Memory B cell (primary cell): ENCODE measurements around the gene JPH2.

Source experiments
- ATAC-seq: fragments of 150-1000 bp; cut with Tn5 transposase; 2 replicates; pipeline ENCODE4 v1.10.0; 2021; ENCODE audit warnings: low read depth, mild to moderate bottlenecking, moderate library complexity
- DNase-seq, 2 donors: peaks; one replicate each; pipeline ENCODE4 v3.0.0; 2022; ENCODE audit warnings: low spot score in 2 of 2
- H3K27ac Mint-ChIP-seq: one replicate; pipeline ENCODE4 v1.8.0; 2022; ENCODE audit warnings: mild to moderate bottlenecking, moderate library complexity, mixed read lengths
- H3K27me3 Mint-ChIP-seq: one replicate; pipeline ENCODE4 v1.8.0; 2022; ENCODE audit warnings: mixed read lengths
- H3K36me3 Mint-ChIP-seq: one replicate; pipeline ENCODE4 v1.8.0; 2022; ENCODE audit warnings: mild to moderate bottlenecking, mixed read lengths
- H3K4me1 Mint-ChIP-seq: one replicate; pipeline ENCODE4 v1.8.0; 2022; ENCODE audit warnings: mixed read lengths
- H3K4me3 Mint-ChIP-seq: one replicate; pipeline ENCODE4 v1.8.0; 2022; ENCODE audit warnings: mild to moderate bottlenecking, moderate library complexity, mixed read lengths
- H3K9me3 Mint-ChIP-seq: one replicate; pipeline ENCODE4 v1.8.0; 2022; ENCODE audit warnings: mixed read lengths

JPH2 gene

DNA sequence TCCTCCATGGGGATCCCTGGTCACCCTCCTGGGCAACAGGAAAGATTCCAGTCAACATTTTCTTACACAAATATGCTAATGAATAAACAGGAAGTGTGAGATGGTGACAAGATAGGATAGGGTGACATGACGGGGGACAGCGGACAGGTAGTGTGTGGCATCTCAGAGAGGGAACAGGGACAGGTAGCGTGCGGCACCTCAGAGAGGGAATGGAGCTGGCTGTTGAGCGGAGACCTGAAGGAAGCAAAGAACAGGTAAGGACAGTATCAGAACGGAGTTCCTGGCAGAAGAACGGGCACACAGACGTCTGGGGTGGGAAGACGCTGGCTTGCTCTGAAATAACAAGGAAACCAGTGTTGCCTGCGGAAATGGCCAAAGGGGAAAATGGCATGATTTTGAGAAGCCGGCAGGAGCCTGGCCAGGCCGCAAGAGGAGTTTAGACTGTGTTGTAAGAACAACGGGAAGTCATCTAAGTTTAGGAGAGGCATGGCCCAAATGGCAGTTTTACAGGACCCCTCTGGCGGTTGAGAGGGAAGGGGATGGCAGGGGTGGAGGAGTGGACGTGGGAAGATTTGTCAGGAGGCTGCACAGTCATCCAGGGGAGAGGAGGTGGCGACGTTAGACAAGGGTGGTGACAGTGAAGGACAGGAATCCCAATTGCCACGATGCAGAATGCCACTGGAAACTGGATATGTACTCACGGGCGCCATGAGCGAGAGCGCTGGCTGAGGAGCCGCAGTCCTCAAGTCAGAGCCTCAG lies 111.6 kb downstream of the JPH2 start:
- H3K4me1 Mint-ChIP-seq: no peaks in the 10 kb centered on the region
- no peaks in the 10 kb centered on the region for H3K9me3 Mint-ChIP-seq
- DNase-seq: no peak

GRCh38 chr20:44074252-44075151 lies 112.5 kb downstream of the JPH2 start:
- Mint-ChIP-seq H3K27me3 (peaks cover 5% of the 10 kb centered on the region), H3K27ac (no peak overlapping the region), H3K4me3 (no peak overlapping the region), H3K36me3 (no peaks in the 10 kb centered on the region), H3K4me1 (peaks cover 3% of the 10 kb centered on the region), H3K9me3 (no peaks in the 10 kb centered on the region)
- DNase-seq (no peak), ATAC-seq (no peak)

More for the DNA sequence above, 111.6 kb downstream of the JPH2 start:
- peaks cover 2% of the 10 kb centered on the region for H3K27me3 Mint-ChIP-seq
- H3K4me3 Mint-ChIP-seq: no peak overlapping the region
- no peaks in the 10 kb centered on the region for H3K36me3 Mint-ChIP-seq
- no peak overlapping the region for H3K27ac Mint-ChIP-seq
- ATAC-seq: no peak

DNA sequence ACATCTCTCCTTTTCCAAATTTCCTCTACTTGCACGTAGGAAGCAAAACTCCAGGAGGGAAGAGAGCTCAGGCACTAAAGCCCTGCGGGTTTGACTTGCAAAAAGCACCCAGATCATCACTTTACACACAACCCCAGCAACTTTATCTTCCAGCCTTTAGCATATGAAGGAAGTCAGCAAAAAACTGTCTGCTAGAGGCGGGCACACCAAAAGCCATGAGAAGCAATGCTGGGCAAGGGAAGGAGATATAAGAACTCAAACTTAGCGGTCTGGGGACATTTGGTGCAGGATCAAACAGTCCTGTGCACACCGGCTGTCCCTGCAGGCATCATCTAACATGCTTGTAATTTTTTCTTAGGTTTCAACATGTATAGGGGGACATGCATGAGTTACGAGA lies 113.3 kb downstream of the JPH2 start:
- DNase-seq: no peak
- H3K27ac Mint-ChIP-seq: no peak overlapping the region

DNA sequence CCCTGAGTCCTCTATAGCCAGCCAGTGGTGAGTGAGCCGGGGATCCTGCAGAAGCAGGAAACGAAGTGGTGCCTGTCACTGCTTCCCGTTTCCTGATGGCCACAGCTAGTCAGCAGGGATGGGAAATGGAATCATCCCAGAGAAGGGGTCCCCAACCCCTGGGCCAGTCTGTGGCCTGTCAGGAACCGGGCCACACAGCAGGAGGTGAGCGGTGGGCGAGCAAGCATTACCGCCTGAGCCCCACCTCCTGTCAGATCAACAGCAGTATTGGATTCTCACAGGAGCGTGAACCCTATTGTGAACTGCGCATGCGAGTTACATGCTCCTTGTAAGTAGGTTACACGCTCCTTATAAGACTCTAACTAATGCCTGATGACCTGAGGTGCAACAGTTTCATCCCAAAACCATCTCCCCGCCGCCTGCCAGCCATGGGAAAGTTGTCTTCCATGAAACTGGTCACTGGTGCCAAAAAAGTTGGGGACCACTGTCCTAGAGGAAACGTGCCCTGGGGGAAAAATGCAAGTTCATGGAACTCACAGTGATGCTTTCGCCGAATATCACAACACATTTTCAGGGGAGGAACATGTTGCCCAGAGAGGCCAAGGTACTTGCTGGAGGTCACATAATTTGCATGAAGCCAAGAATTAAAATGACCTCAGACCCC lies 113.8 kb downstream of the JPH2 start:
- no peaks in the 10 kb centered on the region for H3K9me3 Mint-ChIP-seq
- H3K4me1 Mint-ChIP-seq: peaks cover 6% of the 10 kb centered on the region
- no peak for DNase-seq
- H3K27me3 Mint-ChIP-seq: peaks cover 5% of the 10 kb centered on the region
- no peak for ATAC-seq
- no peaks in the 10 kb centered on the region for H3K36me3 Mint-ChIP-seq
- no peak overlapping the region for H3K4me3 Mint-ChIP-seq
- no peak overlapping the region for H3K27ac Mint-ChIP-seq

More for the DNA sequence above, 113.3 kb downstream of the JPH2 start:
- Mint-ChIP-seq H3K27me3 (peaks cover 5% of the 10 kb centered on the region), H3K36me3 (no peaks in the 10 kb centered on the region), H3K9me3 (no peaks in the 10 kb centered on the region), H3K4me1 (peaks cover 6% of the 10 kb centered on the region), H3K4me3 (no peak overlapping the region)
- no peak for ATAC-seq

GRCh38 chr20:44072384-44072783 lies 114.6 kb downstream of the JPH2 start:
- Mint-ChIP-seq H3K27ac (no peak overlapping the region), H3K4me1 (peaks cover 6% of the 10 kb centered on the region), H3K9me3 (no peaks in the 10 kb centered on the region), H3K4me3 (no peak overlapping the region), H3K27me3 (peaks cover 5% of the 10 kb centered on the region), H3K36me3 (no peaks in the 10 kb centered on the region)
- ATAC-seq (no peak), DNase-seq (no peak)

DNA sequence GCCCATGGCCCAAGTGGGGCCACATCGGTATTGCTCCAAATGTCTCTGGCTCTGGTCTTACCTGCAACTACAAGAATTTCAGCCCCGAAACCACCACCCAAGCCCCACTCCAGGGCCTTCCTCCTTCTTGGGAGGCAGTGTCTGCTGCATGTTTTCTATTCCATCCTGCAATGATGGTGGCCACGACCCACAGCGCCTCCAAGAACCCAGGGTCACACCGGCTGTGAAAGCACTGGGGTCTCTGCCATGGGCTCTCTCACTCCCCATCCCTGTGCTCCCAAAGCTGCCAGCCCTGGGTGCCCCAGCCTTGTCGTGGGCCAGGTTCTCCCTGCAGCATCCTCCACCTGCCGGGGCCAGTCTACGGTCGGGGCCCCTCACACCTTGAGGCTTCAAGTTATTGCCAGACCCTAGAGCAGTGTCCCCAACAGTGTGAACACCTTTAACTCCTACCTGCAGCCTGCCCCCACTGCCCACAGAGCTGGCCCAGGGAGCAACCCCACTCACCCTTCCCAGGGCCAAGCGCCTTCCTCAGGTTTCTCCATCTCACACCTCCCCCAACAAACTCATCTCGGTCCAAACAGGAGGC lies 115.4 kb downstream of the JPH2 start:
- no peak overlapping the region for H3K4me3 Mint-ChIP-seq
- H3K36me3 Mint-ChIP-seq: no peaks in the 10 kb centered on the region
- peaks cover 7% of the 10 kb centered on the region for H3K27me3 Mint-ChIP-seq
- H3K4me1 Mint-ChIP-seq: peaks cover 6% of the 10 kb centered on the region
- H3K27ac Mint-ChIP-seq: no peak overlapping the region
- H3K9me3 Mint-ChIP-seq: no peaks in the 10 kb centered on the region
- DNase-seq (no peak), ATAC-seq (no peak)

DNA sequence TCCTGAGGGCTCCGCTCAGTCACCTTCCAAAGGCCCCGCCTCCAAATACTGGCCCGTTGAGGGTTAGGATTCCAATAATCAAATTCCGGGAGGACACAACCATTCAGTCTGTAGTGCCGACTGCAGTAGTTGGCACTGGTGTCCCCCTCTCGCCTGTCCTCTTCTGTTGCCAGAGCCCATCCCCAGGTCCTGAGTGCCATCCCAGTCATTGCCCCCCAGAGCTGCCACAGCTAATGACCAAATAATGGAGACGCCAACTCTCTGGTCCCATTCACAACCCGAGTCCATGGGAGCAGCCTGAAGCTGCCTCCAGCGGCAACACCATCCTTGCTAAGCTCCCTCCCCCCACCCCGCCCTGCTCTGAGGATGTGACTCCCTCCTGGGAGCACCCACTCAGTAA lies 115.9 kb downstream of the JPH2 start:
- peaks cover 6% of the 10 kb centered on the region for H3K4me1 Mint-ChIP-seq
- peaks cover 7% of the 10 kb centered on the region for H3K27me3 Mint-ChIP-seq
- H3K27ac Mint-ChIP-seq: no peak overlapping the region
- H3K9me3 Mint-ChIP-seq: no peaks in the 10 kb centered on the region
- no peak overlapping the region for H3K4me3 Mint-ChIP-seq
- no peak for ATAC-seq
- no peaks in the 10 kb centered on the region for H3K36me3 Mint-ChIP-seq
- no peak for DNase-seq

DNA sequence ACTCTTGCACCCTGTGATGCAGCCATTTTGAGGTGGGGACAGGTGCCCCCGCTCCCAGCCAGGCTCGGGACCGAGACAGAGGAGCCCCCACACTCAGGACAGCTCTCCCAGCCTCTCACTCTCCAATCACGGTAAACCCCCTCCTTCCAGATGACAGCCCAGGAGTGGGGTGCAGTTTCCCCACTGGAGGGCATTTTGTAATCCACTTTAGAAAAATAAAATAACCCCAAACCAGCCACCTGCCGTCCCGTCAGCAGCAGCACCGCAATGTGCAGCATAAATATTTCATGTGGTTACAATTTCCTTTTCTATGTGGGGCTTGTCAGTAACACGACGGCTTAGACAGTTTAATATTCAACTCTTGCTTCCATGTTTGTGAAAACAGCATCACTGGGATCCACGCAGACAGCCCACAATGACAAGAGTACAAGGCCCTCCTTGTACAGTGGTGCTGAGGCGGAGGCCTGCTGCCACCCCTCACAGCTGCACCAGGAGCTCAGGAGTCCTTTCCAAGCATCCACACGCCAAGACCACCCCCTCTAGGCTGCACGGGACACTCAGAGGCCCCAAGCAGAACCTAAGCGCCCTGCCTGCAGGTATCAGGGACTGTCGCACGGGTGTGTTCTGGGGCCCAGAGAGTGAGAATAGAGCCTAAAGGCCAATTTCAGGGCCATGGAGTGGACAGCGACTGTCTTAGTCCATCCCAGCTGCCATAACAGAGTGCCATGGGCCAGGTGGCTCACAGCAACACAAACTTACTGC lies 116.7 kb downstream of the JPH2 start:
- DNase-seq (no peak), ATAC-seq (peak; percentile 9)
- H3K27ac Mint-ChIP-seq: peak overlapping the region; percentile 88
- no peaks in the 10 kb centered on the region for H3K36me3 Mint-ChIP-seq
- H3K9me3 Mint-ChIP-seq: no peaks in the 10 kb centered on the region
- no peak overlapping the region for H3K4me3 Mint-ChIP-seq
- H3K4me1 Mint-ChIP-seq: peaks cover 6% of the 10 kb centered on the region
- peaks cover 7% of the 10 kb centered on the region for H3K27me3 Mint-ChIP-seq

DNA sequence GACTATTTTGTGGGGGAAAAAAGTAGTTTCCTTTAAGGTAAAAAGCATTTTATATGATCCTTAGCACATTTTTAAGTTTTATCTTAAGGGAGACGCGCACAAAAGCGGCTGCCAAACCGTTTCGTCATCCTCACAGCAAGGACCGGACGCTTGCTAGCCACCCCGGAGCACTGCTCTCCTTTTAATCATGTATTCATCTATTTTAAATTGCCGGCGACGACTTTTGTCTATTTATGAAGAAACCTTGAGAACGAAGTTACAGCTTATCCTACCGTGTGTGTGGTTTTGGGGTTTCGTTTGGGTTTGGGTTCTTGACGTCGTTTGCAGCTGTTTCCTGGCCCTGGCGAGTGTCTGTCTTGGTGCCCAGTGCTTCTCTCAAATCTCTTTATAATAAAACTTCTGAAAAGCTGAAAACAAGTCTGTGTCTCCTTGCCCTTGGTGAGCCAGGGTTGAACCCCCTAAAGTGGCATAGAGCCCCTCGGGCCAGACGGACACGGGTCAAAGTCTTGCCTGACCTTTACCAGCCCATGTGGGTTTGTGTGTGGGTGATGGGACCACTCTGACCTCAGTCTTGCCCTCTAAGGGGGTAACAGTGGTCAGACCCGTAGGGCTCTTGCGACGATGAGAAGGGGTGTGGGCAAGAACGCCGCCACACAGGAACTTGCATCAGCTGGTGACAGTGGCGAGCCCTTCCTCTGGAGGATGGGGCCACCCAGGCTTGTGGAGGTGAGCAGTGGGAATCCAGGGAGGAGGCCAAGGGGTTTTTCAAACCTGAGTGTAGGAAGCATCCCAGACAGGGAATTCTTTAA lies 117.6 kb downstream of the JPH2 start:
- no peaks in the 10 kb centered on the region for H3K9me3 Mint-ChIP-seq
- ATAC-seq (peak; percentile 84), DNase-seq (peak; percentile 11 to 38)
- H3K36me3 Mint-ChIP-seq: no peaks in the 10 kb centered on the region
- peaks cover 6% of the 10 kb centered on the region for H3K4me1 Mint-ChIP-seq
- peak overlapping the region; percentile 88 for H3K27ac Mint-ChIP-seq
- H3K27me3 Mint-ChIP-seq: peaks cover 7% of the 10 kb centered on the region
- H3K4me3 Mint-ChIP-seq: peak overlapping the region; percentile 85

- peaks cover 6% of the 10 kb centered on the region for H3K4me1 Mint-ChIP-seq
- ATAC-seq: peak; percentile 26
- DNase-seq: no peak
- peaks cover 7% of the 10 kb centered on the region for H3K27me3 Mint-ChIP-seq
- peak overlapping the region; percentile 85 for H3K4me3 Mint-ChIP-seq
- H3K9me3 Mint-ChIP-seq: no peaks in the 10 kb centered on the region
- H3K27ac Mint-ChIP-seq: peak overlapping the region; percentile 88
- no peaks in the 10 kb centered on the region for H3K36me3 Mint-ChIP-seq
Observed at GRCh38 chr20:44068316-44069201, 118.4 kb downstream of the JPH2 start.

- DNase-seq (no peak), ATAC-seq (no peak)
- H3K36me3 Mint-ChIP-seq: no peaks in the 10 kb centered on the region
- H3K4me3 Mint-ChIP-seq: no peak overlapping the region
- peaks cover 7% of the 10 kb centered on the region for H3K27me3 Mint-ChIP-seq
- peaks cover 6% of the 10 kb centered on the region for H3K4me1 Mint-ChIP-seq
- no peaks in the 10 kb centered on the region for H3K9me3 Mint-ChIP-seq
- H3K27ac Mint-ChIP-seq: no peak overlapping the region
Observed at GRCh38 chr20:44067650-44068081, 119.3 kb downstream of the JPH2 start.
